Hematopoietic multipotent progenitor cell treated with erythropoietin and hydrocortisone succinate and interleukin-3 and kit ligand, for 15 days (in vitro differentiated cells): Measurements from ENCODE around the gene MIER1.

Experiments used
- DNase-seq: peaks from one replicate; pipeline ENCODE4 v3.0.0-alpha.2; 2015; ENCODE audit warnings: low spot score

Gene MIER1

GRCh38 chr1:66999640-67000400 lies 75.0 kb downstream of the MIER1 start:
- no peak for DNase-seq

- DNase-seq: no peak
These were observed 77.1 kb downstream of the MIER1 start for GRCh38 chr1:67001682-67002425.

GRCh38 chr1:67004176-67004575 lies 79.4 kb downstream of the MIER1 start:
- no peak for DNase-seq

- DNase-seq: no peak
These were observed 80.3 kb downstream of the MIER1 start for GRCh38 chr1:67005068-67005467.

- no peak for DNase-seq
These were observed 85.0 kb downstream of the MIER1 start for GRCh38 chr1:67009792-67010191.

- DNase-seq: no peak
These were observed 88.8 kb downstream of the MIER1 start for GRCh38 chr1:67013573-67013972.

GRCh38 chr1:67018574-67018973 lies 93.8 kb downstream of the MIER1 start:
- no peak for DNase-seq

- DNase-seq: no peak
These were observed 94.3 kb downstream of the MIER1 start for GRCh38 chr1:67019121-67019520.

GRCh38 chr1:67019600-67020136 lies 94.9 kb downstream of the MIER1 start:
- DNase-seq: no peak

GRCh38 chr1:67020304-67020703 lies 95.5 kb downstream of the MIER1 start:
- no peak for DNase-seq

- DNase-seq: no peak
These were observed 96.0 kb downstream of the MIER1 start for GRCh38 chr1:67020765-67021164.

- DNase-seq: no peak
These were observed 104.7 kb downstream of the MIER1 start for GRCh38 chr1:67029472-67029871.

GRCh38 chr1:67031121-67031858 lies 106.5 kb downstream of the MIER1 start:
- no peak for DNase-seq

- no peak for DNase-seq
These were observed 107.1 kb downstream of the MIER1 start for GRCh38 chr1:67031859-67032247.
